Activated naive CD8-positive, alpha-beta T cell (primary cell): ENCODE measurements around the gene ADAMTS9.

Source experiments
- H3K27ac Mint-ChIP-seq: one replicate; pipeline ENCODE4 v1.8.0; 2021; ENCODE audit warnings: mixed read lengths
- H3K27me3 Mint-ChIP-seq: one replicate; pipeline ENCODE4 v1.8.0; 2021; ENCODE audit warnings: mixed read lengths
- H3K36me3 Mint-ChIP-seq: one replicate; pipeline ENCODE4 v1.8.0; 2021; ENCODE audit warnings: mixed read lengths
- H3K4me1 Mint-ChIP-seq: one replicate; pipeline ENCODE4 v1.8.0; 2021; ENCODE audit warnings: low read depth, mixed read lengths
- H3K4me3 Mint-ChIP-seq: one replicate; pipeline ENCODE4 v1.8.0; 2021; ENCODE audit warnings: mild to moderate bottlenecking, mixed read lengths
- H3K9me3 Mint-ChIP-seq: one replicate; pipeline ENCODE4 v1.8.0; 2021; ENCODE audit warnings: low read depth, mixed read lengths

Gene ADAMTS9

GRCh38 chr3:64625381-64625780 is 62.4 kb downstream of the ADAMTS9 start:
- H3K27me3 Mint-ChIP-seq: no peaks in the 10 kb centered on the region
- H3K9me3 Mint-ChIP-seq: peaks cover 5% of the 10 kb centered on the region
- H3K27ac Mint-ChIP-seq: no peak overlapping the region
- no peaks in the 10 kb centered on the region for H3K4me1 Mint-ChIP-seq
- no peaks in the 10 kb centered on the region for H3K36me3 Mint-ChIP-seq
- no peak overlapping the region for H3K4me3 Mint-ChIP-seq

GRCh38 chr3:64623125-64623524 is 64.7 kb downstream of the ADAMTS9 start:
- Mint-ChIP-seq H3K36me3 (no peaks in the 10 kb centered on the region), H3K4me1 (no peaks in the 10 kb centered on the region), H3K9me3 (no peaks in the 10 kb centered on the region)

DNA sequence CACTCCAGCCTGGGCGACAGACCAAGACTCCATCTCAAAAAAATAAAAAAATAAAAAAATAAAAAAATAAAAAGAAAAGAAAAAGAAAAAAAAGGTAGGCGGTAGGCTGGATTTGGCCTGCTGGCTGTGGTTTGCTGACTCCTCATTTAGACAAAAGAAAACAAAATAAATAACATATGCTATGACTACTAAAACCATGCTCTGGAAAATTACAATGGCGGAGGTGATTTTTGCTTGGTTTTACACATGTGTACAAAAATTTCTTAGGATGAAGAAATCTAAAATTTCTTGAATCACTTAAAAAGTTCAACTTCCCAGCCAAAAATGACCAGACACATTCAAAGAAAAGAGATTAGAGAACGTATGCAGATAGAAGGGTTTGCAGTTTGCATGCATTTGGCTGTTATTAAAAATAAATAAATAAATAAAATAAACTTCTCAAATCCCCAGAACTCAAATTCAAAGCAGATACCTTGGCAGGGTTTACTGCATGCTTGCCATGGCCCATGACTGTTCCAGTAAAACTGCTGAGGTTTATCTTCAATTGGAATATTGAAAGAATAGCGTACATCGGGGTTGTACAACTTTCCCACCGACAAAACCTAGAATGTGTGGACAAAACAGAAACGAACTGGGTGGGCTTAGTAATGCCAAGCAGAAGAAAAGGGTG is 65.9 kb downstream of the ADAMTS9 start:
- Mint-ChIP-seq H3K9me3 (no peaks in the 10 kb centered on the region), H3K27ac (no peak overlapping the region), H3K36me3 (no peaks in the 10 kb centered on the region), H3K4me1 (no peaks in the 10 kb centered on the region), H3K4me3 (no peak overlapping the region), H3K27me3 (no peaks in the 10 kb centered on the region)

More at GRCh38 chr3:64623125-64623524, 64.7 kb downstream of the ADAMTS9 start:
- no peak overlapping the region for H3K27ac Mint-ChIP-seq
- H3K4me3 Mint-ChIP-seq: no peak overlapping the region
- no peaks in the 10 kb centered on the region for H3K27me3 Mint-ChIP-seq

- H3K9me3 Mint-ChIP-seq: no peaks in the 10 kb centered on the region
- H3K36me3 Mint-ChIP-seq: no peaks in the 10 kb centered on the region
- H3K4me1 Mint-ChIP-seq: no peaks in the 10 kb centered on the region
- no peaks in the 10 kb centered on the region for H3K27me3 Mint-ChIP-seq
- no peak overlapping the region for H3K27ac Mint-ChIP-seq
- no peak overlapping the region for H3K4me3 Mint-ChIP-seq
Observed at GRCh38 chr3:64621275-64621674, 66.5 kb downstream of the ADAMTS9 start.

DNA sequence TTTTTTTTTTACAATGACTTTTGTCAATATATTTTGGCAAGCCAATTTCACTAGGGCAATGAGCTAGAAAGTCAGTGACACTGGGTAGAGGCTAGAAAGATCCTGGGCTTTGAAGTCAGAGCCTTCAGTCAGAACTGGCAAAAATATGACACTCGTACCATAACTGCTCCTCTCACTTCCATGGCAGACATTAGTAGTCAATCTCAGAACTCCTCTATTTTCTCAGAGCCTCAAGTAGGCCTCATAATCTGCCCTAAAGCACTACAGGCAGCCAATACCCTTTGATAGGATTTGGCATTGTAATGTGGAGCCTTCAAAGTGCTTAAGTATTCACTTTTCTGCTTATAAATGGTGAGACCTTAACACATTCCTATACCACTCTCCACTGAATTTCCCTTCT is 67.8 kb downstream of the ADAMTS9 start:
- no peaks in the 10 kb centered on the region for H3K9me3 Mint-ChIP-seq
- H3K27me3 Mint-ChIP-seq: no peaks in the 10 kb centered on the region
- H3K4me1 Mint-ChIP-seq: no peaks in the 10 kb centered on the region
- H3K4me3 Mint-ChIP-seq: no peak overlapping the region
- no peak overlapping the region for H3K27ac Mint-ChIP-seq
- H3K36me3 Mint-ChIP-seq: no peaks in the 10 kb centered on the region

DNA sequence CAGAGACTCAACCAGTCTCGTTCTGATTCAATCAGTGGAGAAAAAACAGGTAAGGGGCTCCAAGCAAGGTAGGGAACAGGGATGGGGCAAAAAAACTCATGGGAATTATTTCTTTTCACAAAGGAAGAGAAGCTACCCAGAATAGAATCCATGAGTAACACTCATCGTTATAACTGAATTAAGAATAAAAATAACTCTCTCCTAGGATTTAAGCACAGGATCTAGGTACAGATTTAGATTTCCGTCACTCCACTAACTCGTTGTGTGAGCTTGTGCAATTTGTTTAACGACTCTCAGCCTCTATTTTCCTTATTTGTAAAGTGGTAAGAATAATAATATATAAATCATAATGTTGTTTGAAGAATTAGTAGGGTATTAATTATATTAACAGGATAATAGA is 68.6 kb downstream of the ADAMTS9 start:
- no peaks in the 10 kb centered on the region for H3K4me1 Mint-ChIP-seq
- H3K27me3 Mint-ChIP-seq: no peaks in the 10 kb centered on the region
- no peak overlapping the region for H3K4me3 Mint-ChIP-seq
- no peaks in the 10 kb centered on the region for H3K36me3 Mint-ChIP-seq
- no peak overlapping the region for H3K27ac Mint-ChIP-seq
- no peaks in the 10 kb centered on the region for H3K9me3 Mint-ChIP-seq

GRCh38 chr3:64617610-64618009 is 70.2 kb downstream of the ADAMTS9 start:
- Mint-ChIP-seq H3K27me3 (no peaks in the 10 kb centered on the region), H3K36me3 (no peaks in the 10 kb centered on the region), H3K4me1 (no peaks in the 10 kb centered on the region)

DNA sequence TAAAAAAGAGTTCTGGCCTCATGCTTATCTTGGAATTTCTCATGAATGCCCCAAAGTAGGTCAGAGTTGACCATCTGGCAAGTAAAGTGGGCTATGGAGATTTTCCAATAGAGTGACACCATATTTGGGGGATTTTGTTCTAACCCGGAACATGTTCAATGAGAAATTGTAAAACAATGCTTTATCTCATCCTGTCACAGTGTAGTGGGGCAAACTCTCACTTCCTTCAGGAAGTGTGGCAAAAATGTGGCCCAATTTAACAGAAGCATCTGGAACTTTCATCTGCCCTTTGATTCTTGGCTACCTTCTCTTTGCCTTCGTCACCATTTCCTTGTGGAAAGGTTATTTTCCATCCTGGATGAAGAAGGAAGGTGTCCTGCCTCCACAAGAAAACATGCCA is 70.8 kb downstream of the ADAMTS9 start:
- H3K4me1 Mint-ChIP-seq: no peaks in the 10 kb centered on the region
- no peak overlapping the region for H3K27ac Mint-ChIP-seq
- no peaks in the 10 kb centered on the region for H3K9me3 Mint-ChIP-seq
- H3K36me3 Mint-ChIP-seq: no peaks in the 10 kb centered on the region
- no peaks in the 10 kb centered on the region for H3K27me3 Mint-ChIP-seq
- H3K4me3 Mint-ChIP-seq: no peak overlapping the region

More at GRCh38 chr3:64617610-64618009, 70.2 kb downstream of the ADAMTS9 start:
- H3K4me3 Mint-ChIP-seq: no peak overlapping the region
- H3K27ac Mint-ChIP-seq: no peak overlapping the region
- no peaks in the 10 kb centered on the region for H3K9me3 Mint-ChIP-seq

DNA sequence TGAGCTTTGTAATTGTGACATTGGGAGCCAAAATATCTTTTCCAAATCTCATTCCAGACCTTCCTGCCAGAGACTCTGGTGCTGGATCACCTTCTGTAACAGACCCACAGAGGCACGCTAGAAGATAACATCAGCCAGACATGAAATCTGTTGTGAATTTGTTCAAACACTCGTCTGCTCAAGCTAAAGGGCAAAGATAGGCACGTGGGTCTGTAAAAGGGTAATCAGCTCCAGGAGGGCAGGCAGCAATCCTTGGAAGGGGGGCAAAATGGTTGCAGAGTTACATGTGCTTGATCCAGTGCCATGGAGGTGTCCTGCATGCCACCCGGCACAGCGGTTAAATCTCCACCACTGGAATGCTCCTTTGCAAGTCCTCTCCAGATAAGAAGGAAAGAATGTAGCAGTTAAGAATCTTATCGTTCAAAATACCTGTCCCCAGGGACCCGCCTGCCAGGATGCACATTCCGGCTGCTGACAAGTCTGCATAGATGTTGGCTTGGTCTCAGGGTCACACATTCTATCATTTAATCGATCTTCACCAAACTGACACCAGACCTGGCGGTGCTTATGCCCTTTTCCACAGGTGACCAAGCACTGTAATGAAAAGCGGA is 74.8 kb downstream of the ADAMTS9 start:
- H3K9me3 Mint-ChIP-seq: peaks cover 4% of the 10 kb centered on the region
- H3K4me3 Mint-ChIP-seq: no peak overlapping the region
- no peaks in the 10 kb centered on the region for H3K4me1 Mint-ChIP-seq
- no peaks in the 10 kb centered on the region for H3K27me3 Mint-ChIP-seq
- no peaks in the 10 kb centered on the region for H3K36me3 Mint-ChIP-seq
- no peak overlapping the region for H3K27ac Mint-ChIP-seq

DNA sequence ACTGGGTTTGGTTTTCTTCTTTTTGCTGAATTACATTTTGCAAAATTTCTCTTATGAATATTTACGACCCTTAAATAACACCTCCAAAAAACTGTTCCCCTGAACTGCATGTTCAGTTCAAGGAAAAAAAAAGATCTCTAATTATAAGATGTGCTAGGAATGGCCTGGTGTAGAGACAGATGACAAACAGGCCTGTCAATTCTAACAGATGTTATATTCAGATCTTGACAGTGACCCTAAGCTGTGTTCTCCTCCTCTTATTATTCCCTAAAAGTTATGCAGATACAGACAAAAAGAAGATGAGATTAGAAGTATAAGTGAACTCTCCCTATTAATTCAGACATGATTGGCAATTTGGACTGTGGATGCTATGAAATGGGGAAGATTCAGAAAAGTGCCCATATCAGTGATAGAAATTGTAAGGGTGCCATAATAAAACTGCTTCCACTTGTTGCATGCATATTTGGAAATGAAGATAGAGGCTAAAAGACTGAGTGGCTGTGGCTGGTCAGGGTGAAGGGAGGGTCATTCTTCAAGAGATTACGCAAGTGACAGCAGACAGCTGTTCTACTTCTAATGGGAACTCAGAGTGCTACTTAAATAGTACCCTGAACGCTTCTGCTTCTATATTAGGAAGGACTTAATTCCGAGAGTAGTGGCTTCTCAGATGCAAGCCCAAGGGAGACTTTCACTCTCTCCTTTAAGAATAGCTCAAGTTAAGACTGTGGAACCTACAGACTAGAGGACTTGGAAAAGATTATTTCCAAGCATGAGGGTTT is 75.5 kb downstream of the ADAMTS9 start:
- Mint-ChIP-seq H3K27me3 (no peaks in the 10 kb centered on the region), H3K4me3 (no peak overlapping the region), H3K9me3 (peaks cover 4% of the 10 kb centered on the region), H3K4me1 (no peaks in the 10 kb centered on the region), H3K36me3 (no peaks in the 10 kb centered on the region), H3K27ac (no peak overlapping the region)

GRCh38 chr3:64608741-64609140 is 79.1 kb downstream of the ADAMTS9 start:
- Mint-ChIP-seq H3K27me3 (peaks cover 8% of the 10 kb centered on the region), H3K36me3 (no peaks in the 10 kb centered on the region), H3K9me3 (peaks cover 4% of the 10 kb centered on the region), H3K27ac (no peak overlapping the region), H3K4me1 (no peaks in the 10 kb centered on the region), H3K4me3 (no peak overlapping the region)

GRCh38 chr3:64607032-64607551 is 80.7 kb downstream of the ADAMTS9 start:
- Mint-ChIP-seq H3K27ac (no peak overlapping the region), H3K4me3 (no peak overlapping the region), H3K27me3 (peaks cover 8% of the 10 kb centered on the region), H3K4me1 (no peaks in the 10 kb centered on the region), H3K9me3 (peaks cover 4% of the 10 kb centered on the region), H3K36me3 (no peaks in the 10 kb centered on the region)

DNA sequence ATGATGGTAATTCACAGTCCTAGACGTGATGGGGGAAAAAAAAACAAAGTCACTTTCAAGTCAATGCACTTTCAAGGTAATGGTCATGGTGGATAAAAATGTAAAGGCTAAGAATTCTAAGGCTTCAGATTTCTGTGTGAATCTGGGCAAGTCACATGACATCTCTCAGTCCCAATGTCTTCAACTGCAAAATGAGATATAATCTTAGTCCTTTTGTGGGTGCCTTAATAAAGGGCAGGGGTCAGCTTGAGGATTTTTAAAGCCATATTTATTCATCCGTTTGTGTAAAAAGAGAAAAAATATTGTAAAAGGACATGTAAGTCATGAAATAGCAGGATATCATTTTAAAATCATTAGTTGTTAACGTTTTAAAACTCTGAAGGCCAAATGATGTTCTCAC is 83.5 kb downstream of the ADAMTS9 start:
- no peaks in the 10 kb centered on the region for H3K9me3 Mint-ChIP-seq
- H3K4me1 Mint-ChIP-seq: no peaks in the 10 kb centered on the region
- H3K27ac Mint-ChIP-seq: no peak overlapping the region
- H3K27me3 Mint-ChIP-seq: peaks cover 8% of the 10 kb centered on the region
- H3K4me3 Mint-ChIP-seq: no peak overlapping the region
- no peaks in the 10 kb centered on the region for H3K36me3 Mint-ChIP-seq

DNA sequence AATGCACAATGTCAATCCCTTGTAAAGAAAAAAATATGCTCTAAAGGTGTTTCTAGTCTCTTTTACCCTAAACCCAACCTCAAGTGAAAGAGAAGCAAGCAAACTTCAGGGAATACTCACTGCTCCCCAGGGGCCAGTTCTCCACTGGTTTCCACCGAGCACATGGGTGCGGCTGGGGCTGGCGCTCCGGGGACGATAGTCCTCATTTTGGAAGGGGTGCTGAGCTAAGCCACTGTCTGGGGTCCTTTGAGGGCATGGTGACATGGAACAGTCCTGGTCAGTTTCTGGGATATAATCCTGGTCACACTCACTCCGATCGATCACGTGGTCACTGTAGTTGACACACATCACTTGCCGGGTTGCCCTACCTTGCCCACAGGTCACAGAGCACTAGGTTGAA is 86.0 kb downstream of the ADAMTS9 start:
- no peak overlapping the region for H3K4me3 Mint-ChIP-seq
- H3K4me1 Mint-ChIP-seq: no peaks in the 10 kb centered on the region
- H3K36me3 Mint-ChIP-seq: no peaks in the 10 kb centered on the region
- H3K9me3 Mint-ChIP-seq: no peaks in the 10 kb centered on the region
- H3K27me3 Mint-ChIP-seq: peaks cover 6% of the 10 kb centered on the region
- H3K27ac Mint-ChIP-seq: no peak overlapping the region

GRCh38 chr3:64600246-64600950 is 87.4 kb downstream of the ADAMTS9 start:
- Mint-ChIP-seq H3K9me3 (no peaks in the 10 kb centered on the region), H3K4me1 (no peaks in the 10 kb centered on the region), H3K27me3 (no peaks in the 10 kb centered on the region), H3K36me3 (no peaks in the 10 kb centered on the region), H3K4me3 (no peak overlapping the region), H3K27ac (no peak overlapping the region)
